HG03025 (cell line): ENCODE data around the gene CCNL2.
"Not testable (repeated sequence)": the region's sequence is repeated elsewhere in the genome, so short reads cannot be mapped to it uniquely, and the experiment has no call there.

Source experiments
- ATAC-seq: cut with Tn5 transposase; IDR thresholded peaks from one replicate; pipeline ENCODE4 v1.9.1; 2021; ENCODE audit warnings: mild to moderate bottlenecking, moderate library complexity; ENCODE audit not compliant: unreplicated experiment, low FRiP score

The CCNL2 gene

GRCh38 chr1:1402072-1402900 lies 3.2 kb upstream of the CCNL2 start:
- no peak for ATAC-seq

GRCh38 chr1:1401457-1402010 lies 2.4 kb upstream of the CCNL2 start:
- no peak for ATAC-seq

GRCh38 chr1:1400576-1401456 lies 1.7 kb upstream of the CCNL2 start:
- ATAC-seq, result no peak

GRCh38 chr1:1399872-1400575 lies 889 bp upstream of the CCNL2 start:
- ATAC-seq, result peak; percentile 6

GRCh38 chr1:1398677-1399186 lies 403 bp downstream of the CCNL2 start:
- peak; percentile 7 for ATAC-seq

- no peak for ATAC-seq
Measured at GRCh38 chr1:1397839-1398523, 1.2 kb downstream of the CCNL2 start.

- no peak for ATAC-seq
Measured at GRCh38 chr1:1395166-1395565, 4.0 kb downstream of the CCNL2 start.

GRCh38 chr1:1394116-1394515 lies 5.0 kb downstream of the CCNL2 start:
- ATAC-seq, result no peak

GRCh38 chr1:1393428-1393827 lies 5.7 kb downstream of the CCNL2 start:
- ATAC-seq, result no peak

- ATAC-seq, result no peak
Measured at GRCh38 chr1:1393014-1393413, 6.1 kb downstream of the CCNL2 start.

GRCh38 chr1:1391225-1391624 lies 7.9 kb downstream of the CCNL2 start:
- no peak for ATAC-seq

GRCh38 chr1:1390675-1391074 lies 8.5 kb downstream of the CCNL2 start:
- no peak for ATAC-seq

- no peak for ATAC-seq
Measured at GRCh38 chr1:1388078-1388472, 11.1 kb downstream of the CCNL2 start.

- no peak for ATAC-seq
Measured at GRCh38 chr1:1387098-1388077, 11.7 kb downstream of the CCNL2 start.

- no peak for ATAC-seq
Measured at GRCh38 chr1:1385931-1386330, 13.2 kb downstream of the CCNL2 start.

- not testable (repeated sequence) for ATAC-seq
Measured at GRCh38 chr1:1385339-1385738, 13.8 kb downstream of the CCNL2 start.

GRCh38 chr1:1381294-1381693 lies 17.8 kb downstream of the CCNL2 start:
- ATAC-seq, result no peak

GRCh38 chr1:1380860-1381259 lies 18.3 kb downstream of the CCNL2 start:
- no peak for ATAC-seq
